ENCODE results near the gene E2F2.

DNA sequence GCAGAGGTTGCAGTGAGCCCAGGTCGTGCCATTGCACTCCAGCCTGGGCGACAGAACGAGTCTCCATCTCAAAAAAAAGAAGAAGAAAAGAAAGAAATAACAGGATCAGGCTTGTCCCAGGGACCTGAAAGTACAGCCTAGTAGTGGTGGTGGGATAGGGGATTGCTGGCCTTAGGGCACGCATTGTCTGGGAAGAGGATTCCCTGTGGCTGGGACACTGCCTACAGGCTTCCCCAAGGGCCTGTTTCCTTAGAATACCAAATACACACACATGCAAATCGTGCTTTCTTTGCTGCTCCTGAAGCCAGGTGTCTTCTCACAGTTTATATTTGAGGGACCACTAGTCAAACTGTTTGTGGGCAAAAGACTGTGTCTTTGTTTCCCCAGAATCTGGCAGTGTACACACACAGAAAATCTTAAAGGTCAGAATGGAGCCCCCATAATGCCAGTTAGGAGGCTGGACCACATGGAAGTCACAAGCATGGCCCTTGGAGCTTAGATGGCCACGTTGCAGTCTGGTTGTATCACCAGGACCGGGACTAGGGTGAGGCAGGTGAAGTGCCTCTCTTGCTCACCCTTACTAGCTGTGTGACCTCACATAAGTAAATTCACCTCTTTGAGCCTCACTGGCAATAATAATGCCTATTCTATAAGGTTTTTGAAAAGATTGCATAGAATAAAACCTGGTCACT is 34.4 kb downstream of the E2F2 start:
- TF ChIP-seq CTCF (conservative IDR thresholded peaks at IDR 0.05) (no peak), ZFX (IDR thresholded peaks at IDR 0.05) (no peak)
